Kidney (tissue), 14 donors: Measurements from ENCODE around the gene ENTPD7. TPM values are rescaled to one million over a fixed set of nuclear protein-coding genes. Genes with fewer than 3 reads are reported as not detected.

Experiments used
- DNase-seq, 5 donors: peaks; one replicate each; pipeline ENCODE4 v3.0.0-alpha.2; 2013 to 2020
- FAIRE-seq: peaks from 2 replicates; lab custom pipeline; 2012; peaks lifted over from hg19 to GRCh38; lab: Jason Lieb, UNC
- H3K27ac ChIP-seq, 2 donors: one replicate each; pipeline ENCODE4 v1.7.0; 2013; ENCODE audit warnings: low read depth in 2 of 2, low read length in 2 of 2, inconsistent platforms in 1 of 2
- H3K27me3 ChIP-seq: one replicate; pipeline ENCODE4 v1.7.1; 2013; ENCODE audit warnings: low read length, inconsistent platforms; ENCODE audit not compliant: control insufficient read depth, insufficient read depth
- H3K36me3 ChIP-seq, 3 donors: one replicate each; pipeline versions ENCODE4 v1.7.0 to v1.7.1; 2013; ENCODE audit warnings: low read length in 3 of 3, control low read depth in 1 of 3, inconsistent platforms in 1 of 3; ENCODE audit not compliant: insufficient read depth in 3 of 3, control insufficient read depth in 2 of 3
- H3K4me1 ChIP-seq, 3 donors: one replicate each; pipeline versions ENCODE4 v1.7.0 to v1.7.1; 2013; ENCODE audit warnings: low read length in 3 of 3, inconsistent platforms in 1 of 3, low read depth in 1 of 3; ENCODE audit not compliant: control insufficient read depth in 2 of 3, insufficient read depth in 2 of 3
- H3K4me3 ChIP-seq, 3 donors: one replicate each; pipeline versions ENCODE4 v1.7.0 to v1.8.1; 2013; ENCODE audit warnings: low read length in 3 of 3, control low read depth in 1 of 3, inconsistent platforms in 1 of 3
- H3K9ac ChIP-seq, 3 donors: one replicate each; pipeline versions ENCODE4 v1.7.0 to v1.7.1; 2013; ENCODE audit warnings: low read length in 3 of 3, control low read depth in 1 of 3, inconsistent platforms in 1 of 3
- H3K9me3 ChIP-seq, 3 donors: one replicate each; pipeline versions ENCODE4 v1.7.0 to v1.7.1; 2013; ENCODE audit warnings: low read length in 3 of 3, control low read depth in 1 of 3, inconsistent platforms in 1 of 3; ENCODE audit not compliant: control insufficient read depth in 2 of 3, insufficient read depth in 1 of 3
- intact Hi-C: fragments of 100-400 bp; cut with DNase I; formaldehyde crosslinking; loops from one replicate; pipeline ENCODE4 v1.11.1; 2022
- polyA plus RNA-seq: library from polyadenylated mRNA; stranded (reverse); fragments of 350-450 nt; fragmentation: Illumina TruSeq; extraction: RNeasy Lipid Tissue Mini Kit (QIAGEN cat#74804); gene quantifications from one replicate; pipeline ENCODE4 v1.2.3, GENCODE V29; 2014; ENCODE audit warnings: low read depth, low replicate concordance; ENCODE audit not compliant: insufficient read depth
- total RNA-seq: library from RNA; stranded (reverse); fragmentation: NEBNext Ultra II Directional; extraction: Animal tissue kit (Norgen Biotek cat#: 25700); gene quantifications from one replicate; pipeline ENCODE4 v1.2.1, GENCODE V29; 2021
- TF ChIP-seq, protein P1 (sequence below): IDR thresholded peaks from 3 replicates; pipeline ENCODE4 v1.5.1; 2012; ENCODE audit warnings: mild to moderate bottlenecking, moderate library complexity, borderline replicate concordance; ENCODE audit not compliant: insufficient read depth; ENCODE audit errors: extremely low read depth
- donor health status: control.
- donor health status: control.
- donor health status: control.
- donor health status: control.
- donor health status: control.
- donor health status: DM: yes; HTN: yes; CAD: no.
- donor health status: Normal renal cell carcinoma (clear cell type).

Gene ENTPD7
- total and polyA plus RNA-seq, 2 donors from 2014 or later, result 1.4 to 16.1 TPM

DNA sequence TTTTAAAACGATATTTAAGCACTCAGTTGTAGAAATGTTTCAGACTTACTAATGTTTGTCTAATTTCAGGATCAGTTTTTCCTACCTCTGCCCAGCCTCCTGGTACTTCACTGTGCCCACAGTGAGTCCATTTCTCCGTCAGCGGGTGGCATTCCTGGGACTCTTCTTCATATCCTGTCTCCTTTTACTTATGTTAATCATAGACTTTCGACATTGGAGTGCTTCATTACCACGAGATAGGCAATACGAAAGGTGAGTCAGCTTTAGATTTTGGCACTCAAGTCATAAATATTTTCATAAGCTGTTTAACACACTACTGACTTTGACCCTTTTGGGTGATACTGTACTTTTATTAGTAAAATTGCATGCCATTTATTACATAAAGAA lies 2.1 kb downstream of the ENTPD7 start:
- TF ChIP-seq, protein P1, sequence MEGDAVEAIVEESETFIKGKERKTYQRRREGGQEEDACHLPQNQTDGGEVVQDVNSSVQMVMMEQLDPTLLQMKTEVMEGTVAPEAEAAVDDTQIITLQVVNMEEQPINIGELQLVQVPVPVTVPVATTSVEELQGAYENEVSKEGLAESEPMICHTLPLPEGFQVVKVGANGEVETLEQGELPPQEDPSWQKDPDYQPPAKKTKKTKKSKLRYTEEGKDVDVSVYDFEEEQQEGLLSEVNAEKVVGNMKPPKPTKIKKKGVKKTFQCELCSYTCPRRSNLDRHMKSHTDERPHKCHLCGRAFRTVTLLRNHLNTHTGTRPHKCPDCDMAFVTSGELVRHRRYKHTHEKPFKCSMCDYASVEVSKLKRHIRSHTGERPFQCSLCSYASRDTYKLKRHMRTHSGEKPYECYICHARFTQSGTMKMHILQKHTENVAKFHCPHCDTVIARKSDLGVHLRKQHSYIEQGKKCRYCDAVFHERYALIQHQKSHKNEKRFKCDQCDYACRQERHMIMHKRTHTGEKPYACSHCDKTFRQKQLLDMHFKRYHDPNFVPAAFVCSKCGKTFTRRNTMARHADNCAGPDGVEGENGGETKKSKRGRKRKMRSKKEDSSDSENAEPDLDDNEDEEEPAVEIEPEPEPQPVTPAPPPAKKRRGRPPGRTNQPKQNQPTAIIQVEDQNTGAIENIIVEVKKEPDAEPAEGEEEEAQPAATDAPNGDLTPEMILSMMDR, result no peak
- no peak overlapping the region for H3K4me3 ChIP-seq
- no peak overlapping the region for H3K27ac ChIP-seq
- peaks cover 0 to 7% (median 0%) of the 10 kb centered on the region in 3 donors for H3K4me1 ChIP-seq
- FAIRE-seq (no peak), DNase-seq (no peak)
- no peaks in the 10 kb centered on the region for H3K36me3 ChIP-seq
- no peaks in the 10 kb centered on the region for H3K9me3 ChIP-seq
- no peaks in the 10 kb centered on the region for H3K27me3 ChIP-seq
- intact Hi-C loops, result no loop called here
- no peak overlapping the region for H3K9ac ChIP-seq

DNA sequence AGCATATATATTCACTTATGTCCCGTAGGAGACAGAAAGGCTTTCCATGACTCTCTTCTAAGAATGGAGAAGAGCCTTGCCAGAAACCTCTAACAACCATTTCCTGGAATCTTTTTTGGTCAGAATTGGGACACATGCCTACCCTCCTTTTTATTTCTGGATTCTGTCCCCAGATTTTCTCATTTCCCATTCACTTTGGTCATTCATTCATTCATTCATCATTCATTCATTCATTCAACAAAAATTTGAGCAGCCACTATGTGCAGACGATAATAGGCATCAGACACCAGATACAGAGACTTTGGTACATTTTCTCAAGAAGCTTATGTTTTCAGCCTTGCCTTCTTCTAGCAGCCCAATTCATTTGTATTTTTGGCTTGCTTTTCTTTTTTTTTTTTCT lies 6.0 kb downstream of the ENTPD7 start:
- intact Hi-C loops, result no loop called here
- Histone ChIP-seq H3K9ac (no peak overlapping the region), H3K9me3 (no peaks in the 10 kb centered on the region), H3K36me3 (peaks cover 0 to 3% (median 2%) of the 10 kb centered on the region in 3 donors), H3K27me3 (no peaks in the 10 kb centered on the region), H3K4me3 (no peak overlapping the region), H3K27ac (no peak overlapping the region), H3K4me1 (no peaks in the 10 kb centered on the region)
- TF ChIP-seq, protein P1, result no peak
- DNase-seq, result no peak
- FAIRE-seq, result no peak

DNA sequence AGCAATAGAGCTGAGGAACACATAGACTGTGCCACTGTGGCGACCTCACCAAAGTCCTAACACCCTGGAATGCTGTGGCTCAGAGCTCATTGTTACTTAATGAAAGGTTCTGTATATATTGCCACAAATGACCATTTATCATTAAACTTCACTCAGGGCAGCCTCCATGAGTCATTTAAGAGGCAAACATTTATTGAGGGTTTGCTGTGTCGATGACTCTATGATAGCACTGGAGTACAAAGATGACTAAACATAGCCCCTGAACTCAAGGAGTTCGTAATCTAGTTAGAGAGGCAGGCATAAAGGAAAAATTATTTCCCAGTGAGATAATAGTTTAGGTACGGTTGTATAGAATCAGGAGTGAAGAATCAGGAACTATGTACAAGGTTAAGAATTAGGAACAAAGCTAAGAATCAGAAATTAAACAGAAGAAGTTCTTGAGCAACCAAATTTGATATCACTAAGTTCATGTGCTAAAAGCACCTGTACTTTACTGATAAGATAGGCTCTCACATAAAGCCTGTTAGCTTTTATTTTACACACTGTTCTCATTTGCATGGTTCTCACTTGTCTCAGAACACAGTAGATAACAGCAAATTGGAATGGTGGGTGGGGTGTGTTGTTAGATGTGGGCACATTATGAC lies 7.9 kb downstream of the ENTPD7 start:
- intact Hi-C loops, result no loop called here
- no peak overlapping the region for H3K9ac ChIP-seq
- no peak for DNase-seq
- no peaks in the 10 kb centered on the region for H3K4me1 ChIP-seq
- peaks cover 0 to 6% (median 5%) of the 10 kb centered on the region in 3 donors for H3K36me3 ChIP-seq
- no peak overlapping the region for H3K27ac ChIP-seq
- TF ChIP-seq, protein P1, result no peak
- H3K9me3 ChIP-seq, result no peaks in the 10 kb centered on the region
- no peaks in the 10 kb centered on the region for H3K27me3 ChIP-seq
- no peak overlapping the region for H3K4me3 ChIP-seq
- no peak for FAIRE-seq
